ENCODE results near the gene MAST4. TPM values are rescaled to one million over a fixed set of nuclear protein-coding genes. Genes with fewer than 3 reads are reported as not detected.
A peak's percentile ranks its signal among the peaks of the same experiment; 100 is the strongest.

Gene MAST4
- total and polyA plus RNA-seq, 2 experiments from 2014 or later, result 4.2 to 6.0 TPM

DNA sequence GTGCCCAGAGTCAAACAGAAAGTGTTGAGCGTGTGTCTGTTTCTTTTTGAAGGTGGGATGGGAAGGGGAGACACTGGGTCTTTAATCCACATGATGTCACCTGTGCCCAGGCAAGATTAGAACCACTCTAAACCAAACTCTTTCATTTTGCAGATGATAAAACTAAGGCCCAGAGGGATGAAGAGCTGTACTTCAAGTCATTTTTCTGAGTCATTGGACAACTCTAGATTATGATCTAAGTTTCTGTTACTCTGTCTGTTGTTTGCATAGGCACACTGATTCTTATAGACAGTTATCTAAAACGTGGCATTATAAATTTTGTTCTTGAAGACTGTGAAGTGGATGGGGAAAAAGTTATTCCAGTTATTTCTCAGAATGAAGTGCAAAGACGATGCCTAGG is 48.8 kb downstream of the MAST4 start:
- 62 to 69% methylated on average over 3 of the region's 3 CpGs for WGBS, 2 experiments (ENCODE audit: low coverage in 1 of 2, low lambda C conversion rate in 2 of 2, missing lambda C conversion rate in 2 of 2)
- no peak overlapping the region for H2AFZ ChIP-seq
- no peaks in the 10 kb centered on the region; the same call in 1 of the 2 replicates for H3K9me2 ChIP-seq (ENCODE audit: insufficient read depth)
- no peaks in the 10 kb centered on the region for H4K20me1 ChIP-seq (ENCODE audit: insufficient read depth)
- in situ Hi-C loops (cut with MboI), result no loop called here
- no peaks in the 10 kb centered on the region for H3K9me3 ChIP-seq (ENCODE audit: low read depth)
- H3F3A ChIP-seq (ENCODE audit: insufficient read depth), result no peaks in the 10 kb centered on the region
- no peak overlapping the region for H3K27ac ChIP-seq
- no peaks in the 10 kb centered on the region for H3K79me2 ChIP-seq (ENCODE audit: insufficient read depth)
- no peak overlapping the region for H3K4me2 ChIP-seq (ENCODE audit: unreplicated experiment)
- TF ChIP-seq EZH2phosphoT487 (IDR thresholded peaks at IDR 0.05; ENCODE audit: insufficient read depth, low read depth) (no peak), EZH2 (IDR thresholded peaks at IDR 0.05; ENCODE audit: insufficient read depth, poor library complexity, severe bottlenecking) (no peak)
- H3K36me3 ChIP-seq (ENCODE audit: low read depth), result no peaks in the 10 kb centered on the region
- H3K27me3 ChIP-seq (replicated peaks; ENCODE audit: insufficient read depth), result no peaks in the 10 kb centered on the region
- DNase-seq, result peak; percentile 7
- no peak overlapping the region for H3K9ac ChIP-seq
- H3K4me3 ChIP-seq, result no peak overlapping the region
- peaks cover 6% of the 10 kb centered on the region for H3K4me1 ChIP-seq (ENCODE audit: insufficient read depth)

DNA sequence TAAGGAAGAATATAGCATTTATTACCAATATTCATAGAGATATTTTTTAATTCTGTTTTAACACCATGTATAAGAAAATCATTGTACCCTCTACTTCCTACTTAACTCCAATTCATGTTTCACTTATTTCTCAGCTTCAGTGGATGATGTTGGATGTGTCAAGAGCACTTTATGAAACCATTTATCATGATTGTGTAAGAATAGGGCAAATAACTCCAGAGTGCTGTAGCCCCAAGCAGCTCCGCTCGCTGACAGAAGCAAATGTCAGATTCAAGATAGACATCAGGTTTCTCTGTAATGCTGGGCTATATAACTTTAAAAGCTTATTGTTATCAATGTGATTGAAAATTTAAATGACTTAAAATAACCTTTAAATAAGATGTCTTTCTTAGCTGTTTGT is 50.4 kb downstream of the MAST4 start:
- TF ChIP-seq EZH2phosphoT487 (IDR thresholded peaks at IDR 0.05; ENCODE audit: insufficient read depth, low read depth), result no peak
- TF ChIP-seq EZH2 (IDR thresholded peaks at IDR 0.05; ENCODE audit: insufficient read depth, poor library complexity, severe bottlenecking), result no peak
- no peak overlapping the region for H3K4me3 ChIP-seq
- no peaks in the 10 kb centered on the region for H3K36me3 ChIP-seq (ENCODE audit: low read depth)
- H3K9me3 ChIP-seq (ENCODE audit: low read depth), result no peaks in the 10 kb centered on the region
- H2AFZ ChIP-seq, result no peak overlapping the region
- H3K27me3 ChIP-seq (replicated peaks; ENCODE audit: insufficient read depth), result no peaks in the 10 kb centered on the region
- H3K27ac ChIP-seq, result no peak overlapping the region
- no peak overlapping the region for H3K9ac ChIP-seq
- H3K4me1 ChIP-seq (ENCODE audit: insufficient read depth), result peaks cover 6% of the 10 kb centered on the region
- no peaks in the 10 kb centered on the region; the same call in 1 of the 2 replicates for H3K9me2 ChIP-seq (ENCODE audit: insufficient read depth)
- H3F3A ChIP-seq (ENCODE audit: insufficient read depth), result no peaks in the 10 kb centered on the region
- in situ Hi-C loops (cut with MboI), result no loop called here
- no peak overlapping the region for H3K4me2 ChIP-seq (ENCODE audit: unreplicated experiment)
- DNase-seq, result peak; percentile 9
- WGBS, 2 experiments (ENCODE audit: low coverage in 1 of 2, low lambda C conversion rate in 2 of 2, missing lambda C conversion rate in 2 of 2), result 90 to 92% methylated on average over 2 of the region's 2 CpGs
- H4K20me1 ChIP-seq (ENCODE audit: insufficient read depth), result no peaks in the 10 kb centered on the region
- H3K79me2 ChIP-seq (ENCODE audit: insufficient read depth), result no peaks in the 10 kb centered on the region

DNA sequence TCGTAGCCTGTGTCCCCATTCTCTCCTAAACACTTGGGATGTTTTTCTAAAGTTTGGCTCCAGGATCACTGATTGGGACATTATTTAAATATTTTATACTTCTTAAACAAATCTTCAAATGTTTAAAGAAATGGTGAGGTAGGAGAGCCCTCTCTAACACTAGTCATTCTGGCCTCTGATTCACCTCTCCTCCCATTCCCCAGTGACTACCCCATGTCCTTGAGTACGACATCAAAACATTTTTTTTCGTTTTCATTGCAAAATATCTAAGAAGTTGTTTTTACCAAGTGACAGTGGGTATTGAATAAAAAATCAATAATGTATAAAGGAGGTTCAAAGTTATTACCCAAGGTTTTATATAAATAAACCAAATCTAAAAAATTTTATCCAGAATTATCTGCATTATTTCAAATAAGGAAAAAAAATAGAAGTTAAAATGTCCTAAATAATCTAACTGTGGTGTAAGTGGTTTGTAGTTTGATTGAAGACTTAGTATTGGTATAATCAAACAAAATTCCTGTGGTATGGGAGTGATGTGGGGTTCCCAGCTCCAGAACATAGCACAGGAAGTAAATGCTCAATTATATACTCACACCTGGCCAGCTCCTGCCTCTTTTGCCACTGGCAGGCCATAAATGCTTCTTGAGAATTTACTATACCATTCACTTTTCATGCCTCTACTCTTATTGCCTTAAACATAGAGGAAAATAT is 51.1 kb downstream of the MAST4 start:
- 47 to 48% methylated on average over 3 of the region's 3 CpGs for WGBS, 2 experiments (ENCODE audit: low coverage in 1 of 2, low lambda C conversion rate in 2 of 2, missing lambda C conversion rate in 2 of 2)
- in situ Hi-C loops (cut with MboI), result no loop called here
- Histone ChIP-seq H3K27me3 (replicated peaks; ENCODE audit: insufficient read depth) (no peaks in the 10 kb centered on the region), H3K9me2 (ENCODE audit: insufficient read depth) (no peaks in the 10 kb centered on the region; the same call in 1 of the 2 replicates), H3K36me3 (ENCODE audit: low read depth) (no peaks in the 10 kb centered on the region), H3K4me1 (ENCODE audit: insufficient read depth) (peaks cover 6% of the 10 kb centered on the region), H3K4me3 (no peak overlapping the region), H3K4me2 (ENCODE audit: unreplicated experiment) (no peak overlapping the region), H3K79me2 (ENCODE audit: insufficient read depth) (no peaks in the 10 kb centered on the region), H3K9ac (no peak overlapping the region), H2AFZ (no peak overlapping the region), H3K27ac (no peak overlapping the region), H4K20me1 (ENCODE audit: insufficient read depth) (no peaks in the 10 kb centered on the region), H3K9me3 (ENCODE audit: low read depth) (no peaks in the 10 kb centered on the region), H3F3A (ENCODE audit: insufficient read depth) (peaks cover under 1% of the 10 kb centered on the region; the same call in 1 of the 2 replicates)
- TF ChIP-seq EZH2phosphoT487 (IDR thresholded peaks at IDR 0.05; ENCODE audit: insufficient read depth, low read depth) (no peak), EZH2 (IDR thresholded peaks at IDR 0.05; ENCODE audit: insufficient read depth, poor library complexity, severe bottlenecking) (no peak)
- DNase-seq, result peak; percentile 49

DNA sequence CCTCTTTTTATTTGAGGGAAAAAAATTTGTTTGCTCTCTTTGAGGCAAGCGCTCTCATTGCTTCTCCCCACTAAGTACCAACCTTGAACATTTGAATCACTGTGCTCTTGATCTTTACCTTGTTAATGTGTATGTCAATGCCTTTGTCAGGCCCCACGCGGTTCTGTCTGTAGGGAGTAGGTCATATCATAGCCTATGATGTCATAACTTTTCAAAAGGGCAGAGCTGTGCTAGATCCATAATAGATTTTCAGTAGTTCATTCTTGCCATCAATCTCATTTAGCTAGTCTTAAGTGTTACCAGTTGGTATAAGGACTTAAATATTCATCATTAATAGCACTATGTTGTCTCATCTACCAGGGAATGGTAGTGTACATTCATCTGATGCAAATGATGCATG is 56.6 kb downstream of the MAST4 start:
- no peaks in the 10 kb centered on the region for H3K9me3 ChIP-seq (ENCODE audit: low read depth)
- TF ChIP-seq EZH2phosphoT487 (IDR thresholded peaks at IDR 0.05; ENCODE audit: insufficient read depth, low read depth), result no peak
- TF ChIP-seq EZH2 (IDR thresholded peaks at IDR 0.05; ENCODE audit: insufficient read depth, poor library complexity, severe bottlenecking), result no peak
- no peaks in the 10 kb centered on the region for H3K27me3 ChIP-seq (replicated peaks; ENCODE audit: insufficient read depth)
- H3K9me2 ChIP-seq (ENCODE audit: insufficient read depth), result no peaks in the 10 kb centered on the region
- H3K36me3 ChIP-seq (ENCODE audit: low read depth), result no peaks in the 10 kb centered on the region
- WGBS, 2 experiments (ENCODE audit: low coverage in 1 of 2, low lambda C conversion rate in 2 of 2, missing lambda C conversion rate in 2 of 2), result 80 to 88% methylated on average over 3 of the region's 3 CpGs
- H3K4me2 ChIP-seq (ENCODE audit: unreplicated experiment), result no peak overlapping the region
- in situ Hi-C loops (cut with MboI), result no loop called here
- no peaks in the 10 kb centered on the region for H4K20me1 ChIP-seq (ENCODE audit: insufficient read depth)
- peak overlapping the region; percentile 54 for H3K27ac ChIP-seq
- H3F3A ChIP-seq (ENCODE audit: insufficient read depth), result peaks cover 34% of the 10 kb centered on the region
- no peak overlapping the region for H3K9ac ChIP-seq
- DNase-seq, result no peak
- peaks cover 23% of the 10 kb centered on the region for H3K4me1 ChIP-seq (ENCODE audit: insufficient read depth)
- H3K79me2 ChIP-seq (ENCODE audit: insufficient read depth), result no peaks in the 10 kb centered on the region
- no peak overlapping the region for H2AFZ ChIP-seq
- no peak overlapping the region for H3K4me3 ChIP-seq
